Caki2 (cell line): Measurements from ENCODE around the gene DUSP2. TPM values are rescaled to one million over a fixed set of nuclear protein-coding genes. Genes with fewer than 3 reads are reported as not detected.

ENCODE experiments used
- DNase-seq: peaks from one replicate; pipeline ENCODE4 v3.0.0-alpha.2; 2015; ENCODE audit warnings: low read depth
- in situ Hi-C: cut with HindIII; loops from 2 replicates; pipeline ENCODE4 v1.10.0; 2016; ENCODE audit warnings: low sequenced_read_pairs, low pct_unique_long_range_greater_than_20kb, mixed read lengths
- total RNA-seq: library from RNA; depleted of rRNA; stranded (reverse); fragments of >200 nt; shearing (Covaris generic); gene quantifications from 2 replicates; pipeline ENCODE4 v1.2.3, GENCODE V29; 2014; ENCODE audit warnings: low replicate concordance; rRNA removed

The DUSP2 gene
- total RNA-seq, 1 experiment from 2014 or later = 6.1 TPM

GRCh38 chr2:96097951-96098823 is 47.1 kb downstream of the DUSP2 start:
- in situ Hi-C loops = no loop called here
- DNase-seq = no peak

DNA sequence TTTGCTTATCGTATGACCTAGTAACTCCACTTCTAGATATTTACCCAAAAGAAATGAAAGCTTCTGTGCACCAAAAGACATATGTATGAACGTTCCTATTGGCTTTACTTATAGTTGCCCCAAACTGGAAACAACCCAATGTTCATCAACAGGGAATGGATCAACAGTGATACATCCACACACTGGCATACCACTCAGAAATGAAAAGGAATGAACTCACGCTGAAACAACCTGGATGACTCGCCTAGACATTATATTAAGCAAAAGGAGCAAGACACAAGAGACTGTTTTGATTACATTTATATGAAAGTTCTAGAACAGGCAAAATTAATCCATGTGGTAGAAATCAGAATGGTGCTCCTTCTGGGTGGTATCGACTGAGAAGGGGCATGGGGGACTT is 47.8 kb downstream of the DUSP2 start:
- in situ Hi-C loops = no loop called here
- DNase-seq = no peak

- in situ Hi-C loops = no loop called here
- no peak for DNase-seq
Measured at GRCh38 chr2:96095116-96095636, 50.1 kb downstream of the DUSP2 start.

- in situ Hi-C loops = no loop called here
- no peak for DNase-seq
Measured at GRCh38 chr2:96093528-96093927, 51.7 kb downstream of the DUSP2 start.

Other genes with a start within 250 kb of the DUSP2 start
- 7.9 and 9.1 TPM in 2 replicates for gene ANKRD36C, start 153.6 kb downstream of the DUSP2 start, total RNA-seq
- not detected in 2 replicates for gene GPAT2, start 110.5 kb downstream of the DUSP2 start, total RNA-seq
- gene ADRA2B, start 28.9 kb downstream of the DUSP2 start, total RNA-seq = 0.32 TPM in 1 of 2 replicates, not detected in the other
- not detected in 2 replicates for gene ASTL, start 6.9 kb downstream of the DUSP2 start, total RNA-seq
- 118 and 156 TPM in 2 replicates for gene STARD7, start 63.4 kb upstream of the DUSP2 start, total RNA-seq
- 17.4 and 29.8 TPM in 2 replicates for gene TMEM127, start 120.6 kb upstream of the DUSP2 start, total RNA-seq
- 119 and 148 TPM in 2 replicates for gene CIAO1, start 120.8 kb upstream of the DUSP2 start, total RNA-seq
- 73.7 and 74.0 TPM in 2 replicates for gene SNRNP200, start 160.1 kb upstream of the DUSP2 start, total RNA-seq
- gene ITPRIPL1, start 179.9 kb upstream of the DUSP2 start, total RNA-seq = not detected in 2 replicates
- 30.5 and 43.0 TPM in 2 replicates for gene NCAPH, start 190.3 kb upstream of the DUSP2 start, total RNA-seq